HG03066 (cell line): Measurements from ENCODE around the gene KIF26A.

ENCODE experiments used
- ATAC-seq: cut with Tn5 transposase; IDR thresholded peaks from one replicate; pipeline ENCODE4 v1.9.1; 2021; ENCODE audit warnings: low read depth; ENCODE audit not compliant: unreplicated experiment

KIF26A gene

DNA sequence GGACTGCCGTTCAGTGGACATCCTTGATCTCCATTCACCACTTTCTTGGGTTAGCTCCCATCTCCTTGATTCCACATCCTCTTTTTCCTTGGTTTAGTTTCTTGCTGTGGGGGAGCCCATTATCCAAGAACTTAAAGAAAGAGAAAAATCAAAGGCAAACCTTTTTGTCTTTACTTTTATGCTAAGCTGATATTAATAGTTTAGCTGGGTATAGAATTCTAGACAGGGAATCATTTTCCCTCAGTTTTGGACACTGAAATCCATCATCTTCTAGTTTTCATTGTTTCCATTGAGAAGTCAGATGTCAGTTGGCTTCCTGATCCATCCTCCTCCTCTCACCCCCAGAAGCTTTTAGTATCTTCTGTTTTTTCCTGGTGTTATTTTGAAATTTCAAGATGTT lies 8.8 kb upstream of the KIF26A start:
- ATAC-seq, result no peak

GRCh38 chr14:104130974-104131651 lies 7.3 kb upstream of the KIF26A start:
- no peak for ATAC-seq

- no peak for ATAC-seq
Observed at GRCh38 chr14:104131968-104132732, 6.2 kb upstream of the KIF26A start.

GRCh38 chr14:104132981-104133380 lies 5.4 kb upstream of the KIF26A start:
- ATAC-seq, result no peak

DNA sequence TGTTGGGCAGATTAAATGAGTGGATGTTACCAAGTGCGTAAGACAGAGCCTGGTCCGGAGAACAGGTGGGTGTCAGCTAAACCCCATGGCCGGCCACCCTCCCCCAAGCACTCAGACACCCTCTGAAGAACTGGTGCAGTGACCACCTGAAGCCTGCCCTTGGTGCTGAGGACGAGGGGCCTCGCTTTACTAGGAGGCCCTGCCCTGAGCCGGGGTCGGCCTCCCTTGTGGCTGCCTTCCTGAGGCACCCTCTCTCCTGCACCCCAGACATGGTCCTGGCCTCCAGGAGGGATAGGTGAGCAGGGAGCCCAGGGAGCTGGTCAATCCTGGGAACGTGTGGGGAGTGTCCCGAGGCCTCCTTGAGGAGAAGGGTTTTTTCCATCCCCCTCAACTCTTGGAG lies 4.9 kb upstream of the KIF26A start:
- ATAC-seq, result no peak

DNA sequence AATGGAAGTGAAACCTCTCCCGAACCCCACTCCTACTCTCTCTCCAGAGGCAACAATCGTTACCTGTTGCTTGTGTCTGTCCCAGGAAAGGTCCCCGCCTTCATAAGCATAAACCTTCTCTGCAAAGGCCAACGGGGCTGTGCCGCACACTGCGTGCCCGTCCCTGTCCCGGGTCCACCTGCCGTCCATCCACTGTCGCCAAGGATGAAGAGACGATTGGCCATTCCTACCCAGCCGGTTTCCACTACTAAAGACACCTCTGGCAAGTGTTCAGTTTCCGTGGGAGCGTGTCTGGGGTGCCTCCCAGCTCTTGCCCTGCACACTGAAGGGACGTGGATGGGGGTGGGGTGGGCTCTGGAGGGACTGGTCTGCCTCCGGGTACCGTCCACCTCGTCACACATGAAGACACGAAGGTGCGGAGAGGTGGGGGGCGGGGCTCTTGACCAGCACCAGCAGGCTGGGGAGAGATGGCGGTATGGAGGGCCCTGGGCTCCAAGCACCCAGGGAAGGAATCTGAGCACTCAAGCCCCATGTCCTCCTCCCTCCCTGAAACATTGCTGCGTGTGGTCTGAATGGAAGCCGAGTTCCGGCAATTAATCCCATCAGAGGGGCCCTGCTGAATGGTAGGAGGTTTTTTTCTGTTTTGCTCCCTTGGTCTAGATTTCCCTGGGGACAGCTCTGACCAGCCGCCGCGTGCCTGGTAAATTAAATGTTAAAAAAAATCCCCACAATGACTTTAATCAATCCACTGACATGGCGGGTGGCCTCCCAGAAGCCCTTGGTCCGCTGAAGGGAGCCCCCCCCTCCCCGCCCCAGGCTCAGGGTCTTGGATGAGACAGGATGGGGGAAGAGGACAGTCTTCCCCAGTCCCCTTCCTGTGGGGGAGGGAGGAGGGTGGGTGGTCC lies 4.1 kb upstream of the KIF26A start:
- ATAC-seq, result no peak

GRCh38 chr14:104135121-104135903 lies 3.1 kb upstream of the KIF26A start:
- no peak for ATAC-seq

- no peak for ATAC-seq
Observed at GRCh38 chr14:104135904-104136471, 2.4 kb upstream of the KIF26A start.

DNA sequence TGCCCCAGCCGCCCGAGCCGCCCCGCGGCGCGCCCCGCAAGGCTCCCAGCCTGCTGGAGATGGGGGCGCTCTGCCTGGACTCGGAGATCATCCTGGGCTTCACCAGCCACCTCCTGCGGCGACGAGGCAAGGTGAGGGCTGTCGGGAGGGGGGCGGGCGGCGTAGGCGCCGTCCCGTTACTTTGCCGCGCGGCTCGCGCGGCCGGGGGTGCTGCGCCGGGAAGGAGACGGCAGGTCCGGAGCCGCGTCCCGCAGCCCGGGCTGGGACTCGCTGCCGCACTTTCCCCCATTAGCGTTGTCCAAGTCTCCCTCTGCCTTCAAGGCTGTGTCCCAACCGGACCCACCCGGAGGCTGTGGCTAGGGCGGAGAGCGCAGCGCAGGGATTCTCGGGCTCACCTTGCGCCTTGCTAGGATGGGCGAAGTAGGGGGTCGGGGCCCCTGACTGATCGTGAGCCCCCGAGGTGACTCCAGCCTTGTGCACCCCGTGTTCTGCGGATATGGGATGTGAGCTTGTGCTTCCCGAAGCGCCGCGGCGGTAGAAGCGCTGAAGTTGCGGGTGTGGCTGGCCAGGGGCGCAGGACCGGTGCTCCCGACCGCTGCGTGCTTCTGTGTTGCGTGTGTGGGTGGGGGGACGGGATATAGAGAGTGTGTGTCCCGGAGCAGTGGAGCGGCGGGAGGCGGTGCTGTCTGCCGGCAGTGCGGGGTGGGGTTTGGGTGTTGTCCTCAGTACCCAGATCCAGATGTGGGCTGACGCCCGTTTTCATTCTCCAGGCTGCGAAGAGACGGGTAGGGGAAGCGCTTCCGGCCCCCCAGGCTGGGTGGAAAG lies 1.7 kb upstream of the KIF26A start:
- no peak for ATAC-seq

- no peak for ATAC-seq
Observed at GRCh38 chr14:104137297-104138097, 890 bp upstream of the KIF26A start.

DNA sequence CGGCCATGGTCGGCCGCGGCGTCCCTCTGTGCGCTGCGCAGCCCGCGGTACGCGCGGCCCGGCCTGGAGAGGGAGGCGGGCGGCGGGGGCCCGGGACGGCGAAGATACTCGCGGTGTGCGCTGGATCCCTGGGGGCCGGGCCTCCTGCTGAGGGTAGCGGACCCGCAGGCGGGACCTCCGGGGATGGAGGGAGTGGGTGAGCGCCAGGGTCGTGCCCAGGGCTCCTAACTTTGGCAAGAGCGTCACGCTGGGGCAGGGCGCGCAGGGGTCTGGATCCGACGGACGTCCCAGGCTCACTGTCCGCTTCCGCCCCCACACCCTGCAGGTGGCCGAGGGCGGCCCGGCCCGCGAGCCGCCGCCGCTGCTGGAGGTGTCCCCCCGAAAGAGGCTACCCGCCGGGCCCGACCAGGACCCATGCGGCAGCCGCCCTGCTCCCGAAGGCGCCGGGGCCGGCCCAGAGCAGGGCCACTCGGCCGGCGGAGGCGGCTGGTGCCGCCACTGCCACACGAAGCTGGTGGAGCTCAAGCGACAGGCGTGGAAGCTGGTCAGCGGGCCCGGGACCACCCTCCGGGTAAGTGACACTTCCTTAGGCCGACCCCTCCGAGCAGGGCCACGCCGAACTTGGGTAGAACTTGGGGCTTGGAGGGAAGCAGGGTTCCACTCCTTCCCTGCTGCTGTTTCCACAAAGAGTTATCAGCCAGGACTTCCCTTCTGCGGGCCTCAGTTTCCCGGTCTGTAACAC lies 502 bp downstream of the KIF26A start:
- ATAC-seq, result no peak

- ATAC-seq, result no peak
Observed at GRCh38 chr14:104139460-104140212, 1.2 kb downstream of the KIF26A start.

DNA sequence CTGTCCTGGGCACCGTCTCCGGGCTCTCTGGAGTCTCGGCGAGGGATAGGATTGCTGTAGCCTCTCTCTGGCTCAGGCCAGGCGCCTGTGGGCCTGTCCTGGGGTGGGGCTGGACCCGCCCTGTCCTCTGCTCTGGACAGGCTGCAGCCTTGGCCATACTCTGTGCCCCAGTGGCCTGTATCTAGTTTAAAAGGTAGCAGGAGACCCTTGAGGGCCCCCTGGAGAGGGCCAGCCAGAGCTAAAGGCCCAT lies 1.8 kb downstream of the KIF26A start:
- ATAC-seq, result no peak

GRCh38 chr14:104140463-104141331 lies 2.3 kb downstream of the KIF26A start:
- ATAC-seq, result no peak

DNA sequence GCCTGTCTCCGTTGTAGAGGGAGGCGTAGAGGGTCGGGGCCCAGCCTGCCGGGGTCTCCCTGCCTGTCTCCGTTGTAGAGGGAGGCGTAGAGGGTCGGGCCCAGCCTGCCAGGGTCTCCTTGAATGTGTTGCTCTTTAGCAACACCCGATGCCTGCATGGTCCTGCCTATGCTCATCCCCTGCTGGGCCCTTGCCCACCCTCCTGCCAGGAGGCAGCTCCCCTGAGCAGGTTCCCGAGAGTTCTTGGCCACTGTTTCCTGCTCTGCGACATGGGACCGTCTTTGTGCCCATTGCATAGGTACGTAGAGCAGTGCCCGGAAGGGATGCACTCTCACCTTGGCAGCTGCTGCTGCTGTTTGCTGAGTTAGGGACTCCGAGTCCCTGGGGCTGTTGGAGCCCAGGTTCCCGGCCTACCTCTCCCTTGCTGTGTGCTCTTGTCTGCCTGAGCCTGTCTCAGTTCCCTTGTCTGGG lies 3.3 kb downstream of the KIF26A start:
- ATAC-seq, result no peak
